GM20000 (cell line): ENCODE results near the gene TMSB4X.

Experiments used
- DNase-seq: peaks from one replicate; pipeline ENCODE4 v3.0.0; 2012; ENCODE audit warnings: low spot score
- CTCF ChIP-seq: IDR thresholded peaks from 2 replicates; pipeline ENCODE4 v1.5.1; 2012; ENCODE audit warnings: mild to moderate bottlenecking, control low read depth; ENCODE audit errors: extremely low read depth, missing control alignments

The TMSB4X gene

GRCh38 chrX:12949927-12950656 is 24.8 kb upstream of the TMSB4X start:
- TF ChIP-seq CTCF = no peak
- DNase-seq = peak; percentile 52

DNA sequence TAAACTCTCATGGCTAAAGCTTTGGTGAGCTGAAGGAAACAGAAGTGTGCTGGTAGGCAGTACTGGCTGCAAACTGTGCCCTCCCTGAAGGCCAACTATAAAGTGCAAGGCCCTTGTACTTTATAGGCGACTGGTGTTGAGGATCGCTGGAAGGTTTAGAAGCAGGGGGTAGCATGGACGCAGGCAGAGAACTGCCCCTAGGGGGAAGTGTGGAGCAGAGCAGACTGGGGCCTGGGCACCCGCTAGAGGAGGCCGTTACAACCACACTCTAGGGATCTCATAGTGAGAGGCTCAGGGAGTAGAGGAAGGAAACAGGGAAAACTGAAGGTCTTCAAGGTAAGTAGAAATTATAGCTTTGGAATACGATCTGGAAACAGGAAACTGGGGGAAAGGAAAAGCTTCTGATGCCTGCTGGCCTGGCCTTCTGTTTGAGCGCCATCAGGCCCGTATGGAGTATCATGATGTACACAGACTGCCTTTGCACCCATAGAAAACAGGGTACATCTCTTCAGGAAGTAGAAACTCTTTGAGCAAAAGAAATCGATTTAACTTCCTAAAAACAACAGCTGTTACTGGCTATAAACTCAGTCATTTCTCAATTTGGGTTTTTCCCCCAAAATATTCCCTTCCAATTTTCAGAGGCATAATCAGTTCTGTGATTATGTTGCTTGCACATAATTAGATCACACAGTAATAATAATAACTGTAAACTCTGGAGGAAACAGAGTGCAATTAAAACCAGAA is 23.9 kb upstream of the TMSB4X start:
- no peak for DNase-seq
- TF ChIP-seq CTCF = peak; percentile 58

GRCh38 chrX:12951595-12951975 is 23.3 kb upstream of the TMSB4X start:
- no peak for DNase-seq

GRCh38 chrX:12953420-12953819 is 21.5 kb upstream of the TMSB4X start:
- no peak for TF ChIP-seq CTCF
- DNase-seq = no peak

More at GRCh38 chrX:12951595-12951975, 23.3 kb upstream of the TMSB4X start:
- no peak for TF ChIP-seq CTCF

- TF ChIP-seq CTCF = no peak
- no peak for DNase-seq
Measured at GRCh38 chrX:12954376-12954775, 20.5 kb upstream of the TMSB4X start.

DNA sequence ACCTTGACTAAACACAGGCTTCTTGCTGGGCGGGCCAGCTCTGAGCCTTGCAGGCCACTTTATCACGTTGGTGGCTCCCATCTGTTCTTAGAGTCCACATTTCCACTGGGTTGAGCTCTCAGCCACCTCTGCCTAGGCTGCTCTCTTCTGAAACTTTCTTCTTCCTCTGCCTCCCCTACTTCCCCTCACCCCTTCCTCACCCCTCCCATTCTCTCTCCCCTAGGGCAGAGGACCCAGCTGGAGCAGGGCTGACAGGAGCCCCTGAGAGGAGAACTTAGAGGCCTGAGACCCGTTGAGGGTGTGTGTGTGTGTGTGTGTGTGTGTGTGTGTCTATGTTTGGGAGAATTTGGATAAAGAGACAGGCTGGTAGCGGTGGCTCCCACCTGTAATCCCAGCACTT is 19.9 kb upstream of the TMSB4X start:
- no peak for TF ChIP-seq CTCF
- DNase-seq = no peak
